H1 (cell line): Measurements from ENCODE around the gene NINJ2. TPM values are rescaled to one million over a fixed set of nuclear protein-coding genes. Genes with fewer than 3 reads are reported as not detected.

ENCODE experiments used
- BRCA1 ChIP-seq: IDR thresholded peaks from 2 replicates; pipeline ENCODE4 v1.6.1; 2012; ENCODE audit warnings: low read depth, low read length, improper control_type of control experiment
- CBX5 ChIP-seq: fragments of 300-800, 300-1000 bp; sonication (generic); IDR thresholded peaks from 2 replicates; pipeline ENCODE4 v1.7.1; 2016; ENCODE audit warnings: antibody characterized with exemption, low read length, low read depth
- CEBPB ChIP-seq: IDR thresholded peaks from 2 replicates; pipeline ENCODE4 v1.6.1; 2012; ENCODE audit warnings: low read depth, low read length
- CHD1 ChIP-seq: IDR thresholded peaks from 2 replicates; pipeline ENCODE4 v1.6.1; 2012; ENCODE audit warnings: low read depth, low read length, improper control_type of control experiment
- JUND ChIP-seq: IDR thresholded peaks from 2 replicates; pipeline ENCODE4 v1.6.1; 2011; ENCODE audit warnings: mild to moderate bottlenecking, improper control_type of control experiment, low read length
- TAF1 ChIP-seq: IDR thresholded peaks from 2 replicates; pipeline ENCODE4 v1.6.1; 2011; ENCODE audit warnings: mild to moderate bottlenecking, low read depth, low read length
- TAF7 ChIP-seq: optimal IDR thresholded peaks from 2 replicates; pipeline ENCODE3; 2011; ENCODE audit warnings: low read depth, mild to moderate bottlenecking, inconsistent platforms, low read length, moderate library complexity, borderline replicate concordance
- polyA plus RNA-seq, 7 experiments: library from polyadenylated mRNA; depleted of rRNA in 3 of 7; stranded (reverse) in 5 of 7; unstranded in 2 of 7; fragments of >200 nt in 5 of 7; fragments of 200-250 nt in 2 of 7; gene quantifications; 1 replicate in 5 of 7; 2 replicates in 1 of 7; 4 replicates in 1 of 7; pipeline versions ENCODE4 v1.2.1 to v1.2.3, GENCODE V29; 2011 to 2013; ENCODE audit warnings: missing spikeins in 2 of 7, mixed read lengths in 2 of 7
- total RNA-seq: library from RNA; stranded (reverse); fragmentation: NEBNext Ultra II Directional; extraction: Animal tissue kit (Norgen Biotek cat#: 25700); gene quantifications from 2 replicates; pipeline ENCODE4 v1.2.1, GENCODE V29; 2021
- TF ChIP-seq, protein P1 (sequence below), 3 experiments: IDR thresholded peaks; 1 replicate in 2 of 3; 2 replicates in 1 of 3; pipeline versions ENCODE4 v1.5.1 to v1.6.1; 2011; ENCODE audit warnings: low read length in 3 of 3, mild to moderate bottlenecking in 3 of 3, inconsistent platforms in 2 of 3, low read depth in 1 of 3, moderate library complexity in 1 of 3; ENCODE audit not compliant: insufficient read depth in 1 of 3; ENCODE audit errors: control extremely low read depth in 1 of 3

NINJ2 gene
- total and polyA plus RNA-seq, 2 of the 8 experiments (the other 6 are each of a cell fraction or from before 2014, with no cell fraction given), result 1.4 TPM; not detected in 1

DNA sequence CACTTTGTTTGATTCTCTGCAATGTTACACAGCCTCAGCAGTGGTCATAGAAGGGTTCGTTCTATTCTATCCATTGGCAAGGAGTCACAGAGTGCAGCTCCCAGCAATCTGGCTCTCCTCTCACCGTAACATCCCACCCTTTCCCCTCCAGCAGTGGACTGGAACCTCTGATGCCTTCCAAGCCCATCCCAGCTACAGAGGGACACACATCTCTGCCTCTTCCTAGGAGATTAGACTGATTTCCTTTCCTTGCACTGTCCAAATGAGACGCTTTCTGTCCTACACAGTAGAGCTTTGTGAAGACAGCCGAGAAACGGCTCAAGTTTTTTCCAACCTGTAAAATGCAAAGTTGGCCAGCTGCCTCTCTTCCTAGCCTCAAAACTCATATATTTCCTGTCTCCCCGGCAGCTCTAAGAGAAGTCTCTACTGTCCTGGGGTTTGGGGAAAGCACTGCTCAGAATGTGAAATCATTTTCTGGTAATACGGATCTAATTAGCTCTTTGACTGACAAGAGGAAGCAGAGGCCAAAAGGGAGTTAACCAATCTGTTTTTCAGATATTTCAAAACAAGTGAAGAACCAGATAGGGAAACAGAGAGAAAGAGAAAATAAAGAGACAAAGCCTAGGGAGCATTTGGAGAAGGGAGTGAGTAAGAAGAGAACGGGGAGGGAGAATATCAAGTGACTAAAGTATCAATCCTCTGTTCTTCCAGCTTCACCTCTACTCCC, 516 bp downstream of the NINJ2 start (continued):
- TF ChIP-seq, protein P1, sequence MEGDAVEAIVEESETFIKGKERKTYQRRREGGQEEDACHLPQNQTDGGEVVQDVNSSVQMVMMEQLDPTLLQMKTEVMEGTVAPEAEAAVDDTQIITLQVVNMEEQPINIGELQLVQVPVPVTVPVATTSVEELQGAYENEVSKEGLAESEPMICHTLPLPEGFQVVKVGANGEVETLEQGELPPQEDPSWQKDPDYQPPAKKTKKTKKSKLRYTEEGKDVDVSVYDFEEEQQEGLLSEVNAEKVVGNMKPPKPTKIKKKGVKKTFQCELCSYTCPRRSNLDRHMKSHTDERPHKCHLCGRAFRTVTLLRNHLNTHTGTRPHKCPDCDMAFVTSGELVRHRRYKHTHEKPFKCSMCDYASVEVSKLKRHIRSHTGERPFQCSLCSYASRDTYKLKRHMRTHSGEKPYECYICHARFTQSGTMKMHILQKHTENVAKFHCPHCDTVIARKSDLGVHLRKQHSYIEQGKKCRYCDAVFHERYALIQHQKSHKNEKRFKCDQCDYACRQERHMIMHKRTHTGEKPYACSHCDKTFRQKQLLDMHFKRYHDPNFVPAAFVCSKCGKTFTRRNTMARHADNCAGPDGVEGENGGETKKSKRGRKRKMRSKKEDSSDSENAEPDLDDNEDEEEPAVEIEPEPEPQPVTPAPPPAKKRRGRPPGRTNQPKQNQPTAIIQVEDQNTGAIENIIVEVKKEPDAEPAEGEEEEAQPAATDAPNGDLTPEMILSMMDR (IDR thresholded peaks at IDR 0.05; ENCODE audit: control extremely low read depth in 1 of 3, insufficient read depth in 1 of 3, low read depth in 1 of 3, low read length in 3 of 3), result no peak
- TF ChIP-seq CHD1 (no peak), BRCA1 (no peak), TAF1 (no peak), CBX5 (no peak), CEBPB (no peak), TAF7 (no peak), JUND (no peak)
- TF ChIP-seq, all 59 proteins: peak for 0
